ENCODE results near the gene SH2D1A. TPM values are rescaled to one million over a fixed set of nuclear protein-coding genes. Genes with fewer than 3 reads are reported as not detected.
A peak's percentile ranks its signal among the peaks of the same experiment; 100 is the strongest.
"Not testable (repeated sequence)": the region's sequence is repeated elsewhere in the genome, so short reads cannot be mapped to it uniquely, and the experiment has no call there.

The SH2D1A gene
- total RNA-seq, result 10 to 100 TPM; 58.4 to 73.6 (median 62.2) TPM
- total RNA-seq (2013), result 72.7 TPM

DNA sequence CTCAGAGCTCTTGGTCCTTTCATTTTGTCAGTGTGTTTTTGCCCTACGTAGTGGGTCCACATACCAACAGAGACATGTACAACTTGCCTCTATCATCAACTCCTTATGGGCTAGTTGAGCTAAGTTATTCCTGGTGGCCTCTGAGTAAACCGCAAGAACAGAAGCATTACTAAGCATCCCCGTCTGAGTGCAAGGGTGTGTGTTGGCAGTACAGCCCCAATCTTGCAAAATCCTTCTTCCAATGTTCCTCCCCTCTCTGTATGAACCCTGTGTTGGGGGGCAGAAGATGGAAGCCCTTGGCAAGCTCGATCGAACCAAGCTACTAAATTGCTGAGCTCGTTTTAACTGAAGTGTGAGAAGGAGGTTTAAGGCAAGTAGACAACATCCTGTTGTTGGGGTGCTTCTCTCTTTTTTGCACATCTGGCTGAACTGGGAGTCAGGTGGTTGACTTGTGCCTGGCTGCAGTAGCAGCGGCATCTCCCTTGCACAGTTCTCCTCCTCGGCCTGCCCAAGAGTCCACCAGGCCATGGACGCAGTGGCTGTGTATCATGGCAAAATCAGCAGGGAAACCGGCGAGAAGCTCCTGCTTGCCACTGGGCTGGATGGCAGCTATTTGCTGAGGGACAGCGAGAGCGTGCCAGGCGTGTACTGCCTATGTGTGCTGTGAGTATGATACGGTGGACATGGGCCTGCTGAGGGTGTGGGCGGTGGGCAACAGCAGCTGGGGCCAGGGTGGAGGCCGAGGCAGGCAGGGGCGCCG lies at the start of gene SH2D1A:
Gene SH2D1A (plus strand): TSS at position 447 of the 760 bp plus-strand sequence. CDS start 80 bp downstream, at position 527.
- Mint-ChIP-seq H3K9me3 (no peaks in the 10 kb centered on the region), H3K27ac (peak within 1 kb of the TSS; percentile 94 to 95), H3K4me3 (peak within 1 kb of the TSS; percentile 83), H3K4me1 (peaks cover 54 to 60% of the 10 kb centered on the region in 2 donors), H3K36me3 (no peaks in the 10 kb centered on the region), H3K27me3 (ENCODE audit: low read depth in 2 of 2) (no peaks in the 10 kb centered on the region)
- Histone ChIP-seq H3K9me3 (ENCODE audit: control insufficient read depth, insufficient read depth, low read length) (no peaks in the 10 kb centered on the region), H3K4me1 (ENCODE audit: control insufficient read depth, insufficient read depth, low read length) (peaks cover 15% of the 10 kb centered on the region), H3K36me3 (ENCODE audit: control insufficient read depth, insufficient read depth, low read length) (no peaks in the 10 kb centered on the region), H3K4me3 (ENCODE audit: low read length) (peak within 1 kb of the TSS; percentile 63), H3K27ac (ENCODE audit: low read length) (peak within 1 kb of the TSS; percentile 85), H3K27me3 (ENCODE audit: control insufficient read depth, insufficient read depth, low read length) (no peaks in the 10 kb centered on the region)
- intact Hi-C loops (cut with micrococcal nuclease), result loop anchor here (2.0 to 10.0 kb wide), 2 partner anchors 17 to 281 kb away; no protein-coding TSS in a partner anchor
- DNase-seq, result peak; percentile 35 to 70
- 27% methylated on average over 17 of the region's 19 CpGs for WGBS (ENCODE audit: insufficient coverage)
- TF ChIP-seq CTCF (IDR thresholded peaks at IDR 0.05), result no peak
- ATAC-seq, result peak; percentile 40 to 69 (median 60)

DNA sequence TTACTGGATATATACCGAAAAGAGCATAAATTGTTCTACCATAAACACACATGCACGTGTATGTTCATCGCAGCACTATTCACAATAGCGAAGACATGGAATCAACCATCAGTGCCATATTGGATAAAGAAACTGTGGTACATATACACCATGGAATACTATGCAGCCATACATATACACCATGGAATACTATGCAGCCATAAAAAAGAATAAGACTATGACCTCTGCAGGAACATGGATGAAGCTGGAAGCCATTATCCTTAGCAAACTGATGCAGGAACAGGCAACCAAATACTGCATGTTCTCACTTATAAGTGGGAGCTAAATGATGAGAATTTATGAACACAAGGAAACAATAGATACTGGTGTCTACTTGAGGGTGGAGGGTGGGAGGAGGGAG lies 47.0 kb upstream of the SH2D1A start:
- H3K4me1 ChIP-seq (ENCODE audit: control insufficient read depth, insufficient read depth, low read length); H3K27ac Mint-ChIP-seq; intact Hi-C loops (cut with micrococcal nuclease); H3K27ac ChIP-seq (ENCODE audit: low read length); H3K4me1 Mint-ChIP-seq; H3K27me3 ChIP-seq (ENCODE audit: control insufficient read depth, insufficient read depth, low read length); H3K27me3 Mint-ChIP-seq (ENCODE audit: low read depth in 2 of 2); H3K9me3 ChIP-seq (ENCODE audit: control insufficient read depth, insufficient read depth, low read length); H3K36me3 ChIP-seq (ENCODE audit: control insufficient read depth, insufficient read depth, low read length); H3K4me3 ChIP-seq (ENCODE audit: low read length); H3K9me3 Mint-ChIP-seq; H3K4me3 Mint-ChIP-seq; H3K36me3 Mint-ChIP-seq; ATAC-seq; DNase-seq: not testable (repeated sequence)
- 100% methylated on average over 1 of the region's 4 CpGs for WGBS (ENCODE audit: insufficient coverage)

GRCh38 chrX:124300405-124300804 lies 46.0 kb upstream of the SH2D1A start:
- no peak overlapping the region for H3K27ac ChIP-seq (ENCODE audit: low read length)
- no peak overlapping the region for H3K27ac Mint-ChIP-seq

More at GRCh38 chrX:124300405-124300804, 46.0 kb upstream of the SH2D1A start:
- H3K36me3 ChIP-seq (ENCODE audit: control insufficient read depth, insufficient read depth, low read length), result no peaks in the 10 kb centered on the region
- H3K4me1 Mint-ChIP-seq, result peaks cover 0 to 5% of the 10 kb centered on the region in 2 donors
- intact Hi-C loops (cut with micrococcal nuclease), result no loop called here
- no peak overlapping the region for H3K4me3 ChIP-seq (ENCODE audit: low read length)
- ATAC-seq, result no peak
- TF ChIP-seq CTCF (IDR thresholded peaks at IDR 0.05), result no peak
- H3K9me3 ChIP-seq (ENCODE audit: control insufficient read depth, insufficient read depth, low read length), result no peaks in the 10 kb centered on the region
- H3K4me3 Mint-ChIP-seq, result no peak overlapping the region
- no peaks in the 10 kb centered on the region for H3K9me3 Mint-ChIP-seq
- H3K4me1 ChIP-seq (ENCODE audit: control insufficient read depth, insufficient read depth, low read length), result no peaks in the 10 kb centered on the region
- no peaks in the 10 kb centered on the region for H3K27me3 ChIP-seq (ENCODE audit: control insufficient read depth, insufficient read depth, low read length)
- 50% methylated on average over 1 of the region's 4 CpGs for WGBS (ENCODE audit: insufficient coverage)
- no peaks in the 10 kb centered on the region for H3K27me3 Mint-ChIP-seq (ENCODE audit: low read depth in 2 of 2)
- no peaks in the 10 kb centered on the region for H3K36me3 Mint-ChIP-seq
- peak in 1 of 2 donors; percentile 56 for DNase-seq
